Mesodermal cell (in vitro differentiated cells): ENCODE data around the gene WASF2.
"Not testable (repeated sequence)": the region's sequence is repeated elsewhere in the genome, so short reads cannot be mapped to it uniquely, and the experiment has no call there.

Source experiments
- H3K27ac ChIP-seq: 2 replicates; pipeline ENCODE4 v1.7.0; 2013; ENCODE audit warnings: mild to moderate bottlenecking, low read depth, low read length, moderate library complexity; ENCODE audit not compliant: severe bottlenecking
- H3K36me3 ChIP-seq: 2 replicates; pipeline ENCODE4 v1.7.1; 2013; ENCODE audit warnings: mild to moderate bottlenecking, low read length, moderate library complexity; ENCODE audit not compliant: control insufficient read depth, insufficient read depth
- H3K4me1 ChIP-seq: one replicate; pipeline ENCODE4 v1.7.1; 2013; ENCODE audit warnings: mild to moderate bottlenecking, low read length; ENCODE audit not compliant: insufficient read depth, control insufficient read depth, poor library complexity, severe bottlenecking
- H3K4me3 ChIP-seq: 2 replicates; pipeline ENCODE4 v1.7.0; 2013; ENCODE audit warnings: low read length, control low read depth, mild to moderate bottlenecking; ENCODE audit not compliant: insufficient read depth, poor library complexity, severe bottlenecking; ENCODE audit errors: extremely low read depth
- H3K9me3 ChIP-seq: 2 replicates; pipeline ENCODE4 v1.7.1; 2013; ENCODE audit warnings: mild to moderate bottlenecking, low read length, moderate library complexity; ENCODE audit not compliant: control insufficient read depth
- WGBS, 2 experiments: methylation state at CpG; one replicate each; pipeline ENCODE4 v1.1.5; 2013; ENCODE audit warnings: missing lambda C conversion rate in 2 of 2; ENCODE audit not compliant: insufficient coverage in 2 of 2; 5-methylcytosine and 5-hydroxymethylcytosine counted together

Gene WASF2

GRCh38 chr1:27471477-27471876 is 18.5 kb downstream of the WASF2 start:
- WGBS, 2 experiments = no CpG with 5 or more reads among the region's 3 CpGs
- Histone ChIP-seq H3K36me3 (peaks cover 32% of the 10 kb centered on the region), H3K4me3 (no peak overlapping the region), H3K27ac (no peak overlapping the region), H3K9me3 (no peaks in the 10 kb centered on the region), H3K4me1 (no peaks in the 10 kb centered on the region)

GRCh38 chr1:27469334-27469733 is 20.6 kb downstream of the WASF2 start:
- Histone ChIP-seq H3K4me1 (no peaks in the 10 kb centered on the region), H3K36me3 (peaks cover 40% of the 10 kb centered on the region), H3K9me3 (no peaks in the 10 kb centered on the region), H3K27ac (no peak overlapping the region), H3K4me3 (no peak overlapping the region)
- 95 to 100% methylated on average over 1 to 3 of the region's 6 CpGs for WGBS, 2 experiments

DNA sequence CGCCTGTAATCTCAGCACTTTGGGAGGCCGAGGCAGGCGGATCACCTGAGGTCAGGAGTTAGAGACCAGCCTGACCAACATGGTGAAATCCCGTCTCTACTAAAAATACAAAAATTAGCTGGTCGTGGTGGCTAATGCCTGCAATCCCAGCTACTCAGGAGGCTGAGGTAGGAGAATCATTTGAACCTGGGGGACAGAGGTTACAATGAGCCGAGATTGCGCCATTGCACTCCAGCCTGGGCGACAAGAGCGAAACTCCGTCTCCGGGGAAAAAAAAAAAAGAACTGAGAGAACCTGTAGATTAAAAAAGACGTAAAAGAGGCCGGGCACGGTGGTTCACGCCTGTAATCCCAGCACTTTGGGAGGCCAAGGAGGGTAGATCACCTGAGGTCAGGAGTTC is 21.6 kb downstream of the WASF2 start:
- not testable (repeated sequence) for H3K4me1 ChIP-seq, H3K4me3 ChIP-seq, H3K27ac ChIP-seq, H3K9me3 ChIP-seq
- H3K36me3 ChIP-seq = peaks cover 43% of the 10 kb centered on the region
- WGBS, 2 experiments = 90 to 100% methylated on average over 11 to 13 of the region's 15 CpGs

GRCh38 chr1:27464926-27465647 is 24.9 kb downstream of the WASF2 start:
- WGBS, 2 experiments = 94% methylated on average over 2 to 3 of the region's 4 CpGs
- Histone ChIP-seq H3K4me3 (no peak overlapping the region), H3K27ac (no peak overlapping the region), H3K9me3 (no peaks in the 10 kb centered on the region), H3K4me1 (no peaks in the 10 kb centered on the region), H3K36me3 (peaks cover 43% of the 10 kb centered on the region)

GRCh38 chr1:27463916-27464315 is 26.1 kb downstream of the WASF2 start:
- not testable (repeated sequence) for H3K4me1 ChIP-seq, H3K9me3 ChIP-seq, H3K4me3 ChIP-seq, H3K27ac ChIP-seq
- peaks cover 34% of the 10 kb centered on the region for H3K36me3 ChIP-seq
- 90% methylated on average over 2 of the region's 6 CpGs; no CpG with 5 or more reads in 1 of the 2 experiments for WGBS, 2 experiments

- H3K9me3 ChIP-seq, H3K4me3 ChIP-seq, H3K27ac ChIP-seq, H3K4me1 ChIP-seq: not testable (repeated sequence)
- H3K36me3 ChIP-seq = peaks cover 27% of the 10 kb centered on the region
- 96 to 100% methylated on average over 1 to 5 of the region's 10 CpGs for WGBS, 2 experiments
These were observed 31.4 kb downstream of the WASF2 start for GRCh38 chr1:27458521-27458920.

- H3K36me3 ChIP-seq = peaks cover 20% of the 10 kb centered on the region
- H3K4me3 ChIP-seq = no peak overlapping the region
- no peaks in the 10 kb centered on the region for H3K9me3 ChIP-seq
- H3K27ac ChIP-seq = peak overlapping the region; percentile 57
- no peaks in the 10 kb centered on the region for H3K4me1 ChIP-seq
- WGBS, 2 experiments = 100% methylated on average over 3 to 4 of the region's 5 CpGs
These were observed 34.7 kb downstream of the WASF2 start for GRCh38 chr1:27455139-27455811.

GRCh38 chr1:27454610-27455009 is 35.4 kb downstream of the WASF2 start:
- Histone ChIP-seq H3K9me3 (no peaks in the 10 kb centered on the region), H3K36me3 (peaks cover 26% of the 10 kb centered on the region), H3K27ac (no peak overlapping the region), H3K4me3 (no peak overlapping the region), H3K4me1 (no peaks in the 10 kb centered on the region)
- 100% methylated on average over 1 of the region's 4 CpGs; no CpG with 5 or more reads in 1 of the 2 experiments for WGBS, 2 experiments

GRCh38 chr1:27451343-27451742 is 38.6 kb downstream of the WASF2 start:
- Histone ChIP-seq H3K4me1 (peaks cover 2% of the 10 kb centered on the region), H3K27ac (no peak overlapping the region), H3K9me3 (no peaks in the 10 kb centered on the region), H3K36me3 (peaks cover 37% of the 10 kb centered on the region), H3K4me3 (no peak overlapping the region)
- WGBS, 2 experiments = 89% methylated on average over 1 of the region's 1 CpG

- Histone ChIP-seq H3K4me3 (no peak overlapping the region), H3K9me3 (no peaks in the 10 kb centered on the region), H3K27ac (no peak overlapping the region), H3K36me3 (peaks cover 32% of the 10 kb centered on the region), H3K4me1 (peaks cover 5% of the 10 kb centered on the region)
- 96% methylated on average over 8 to 9 of the region's 9 CpGs for WGBS, 2 experiments
These were observed 41.0 kb downstream of the WASF2 start for GRCh38 chr1:27448982-27449381.

DNA sequence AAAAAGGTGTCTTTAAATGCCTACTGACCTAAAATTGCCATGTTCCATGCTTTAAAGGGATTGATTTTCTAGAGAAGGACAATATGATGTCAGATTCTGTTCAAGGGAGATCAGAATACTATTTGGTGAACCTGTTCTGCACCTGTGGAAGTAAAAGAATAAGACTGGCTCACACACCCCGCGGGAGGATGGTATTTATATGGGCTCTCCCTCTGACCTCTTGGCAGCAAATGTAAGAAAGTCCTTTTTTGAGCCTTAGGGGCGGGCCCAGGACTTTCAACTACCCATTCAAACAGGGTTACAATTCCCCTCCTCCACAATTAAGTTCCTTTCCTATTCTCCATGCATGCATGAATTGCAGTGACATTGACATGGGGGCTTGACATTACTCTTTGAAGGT is 42.1 kb downstream of the WASF2 start:
- H3K9me3 ChIP-seq = no peaks in the 10 kb centered on the region
- H3K4me3 ChIP-seq = no peak overlapping the region
- WGBS, 2 experiments = 100% methylated on average over 1 of the region's 3 CpGs
- H3K27ac ChIP-seq = no peak overlapping the region
- peaks cover 40% of the 10 kb centered on the region for H3K36me3 ChIP-seq
- H3K4me1 ChIP-seq = peaks cover 5% of the 10 kb centered on the region
